ENCODE data around the gene ANKRD20A1.
"Not testable (repeated sequence)": the region's sequence is repeated elsewhere in the genome, so short reads cannot be mapped to it uniquely, and the experiment has no call there.

Gene ANKRD20A1

DNA sequence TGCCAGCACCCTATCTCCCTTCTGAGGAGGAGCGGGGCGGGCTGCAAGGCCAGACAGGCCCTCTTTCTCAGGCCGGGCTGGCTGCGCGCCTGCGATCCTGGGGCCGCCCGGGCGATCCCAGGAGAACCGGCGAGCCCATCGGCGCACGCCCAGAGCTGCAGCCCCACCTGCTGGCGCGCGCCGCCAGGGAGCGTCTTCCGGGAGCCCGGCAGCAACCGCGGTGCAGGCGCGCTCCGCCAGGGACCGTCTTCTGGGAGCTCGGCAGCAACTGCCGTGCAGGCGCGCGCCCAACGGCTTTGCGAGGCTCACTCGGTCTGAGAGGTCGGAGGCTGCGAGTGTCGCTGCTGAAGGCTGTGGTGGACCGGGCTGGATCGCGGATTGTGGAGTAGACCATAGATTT lies at the start of gene ANKRD20A1:
TSS of gene ANKRD20A1 (plus strand) at position 61 of the 400 bp plus-strand sequence. CDS start 496 bp downstream, outside the sequence.
- not testable (repeated sequence) for FAIRE-seq; DNase-seq (ENCODE audit: insufficient read length, low spot score)

DNA sequence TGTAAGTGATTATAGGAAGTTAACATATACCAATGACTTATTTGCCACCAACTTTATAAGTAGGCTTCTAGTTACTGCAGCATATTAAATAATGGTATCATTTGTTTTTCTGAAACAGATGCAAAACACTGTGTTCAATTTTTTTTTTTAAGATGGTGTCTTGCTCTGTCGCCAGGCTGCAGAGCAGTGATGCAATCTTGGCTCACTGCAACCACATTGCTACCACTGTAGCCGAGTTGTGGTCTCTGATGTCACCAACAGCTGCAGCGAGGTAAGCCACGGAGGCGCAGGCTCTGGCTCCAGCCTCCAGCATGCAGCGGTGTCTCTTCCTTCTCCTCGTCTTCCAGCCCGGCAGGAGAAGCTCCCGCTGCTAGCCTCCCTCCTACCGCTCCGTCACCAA lies 26.6 kb upstream of the ANKRD20A1 start:
- not testable (repeated sequence) for FAIRE-seq

More for the DNA sequence above, 26.6 kb upstream of the ANKRD20A1 start:
- DNase-seq (ENCODE audit: insufficient read length, low spot score): not testable (repeated sequence)

All from D721Med (cell line).